Cardiac atrium fibroblast (primary cell): ENCODE data around the gene TEX101. TPM values are rescaled to one million over a fixed set of nuclear protein-coding genes. Genes with fewer than 3 reads are reported as not detected.

Source experiments
- total RNA-seq: library from RNA; depleted of rRNA; stranded (reverse); fragments of >200 nt; gene quantifications from 2 replicates; pipeline ENCODE4 v1.2.3, GENCODE V29; 2015

The TEX101 gene, protein sequence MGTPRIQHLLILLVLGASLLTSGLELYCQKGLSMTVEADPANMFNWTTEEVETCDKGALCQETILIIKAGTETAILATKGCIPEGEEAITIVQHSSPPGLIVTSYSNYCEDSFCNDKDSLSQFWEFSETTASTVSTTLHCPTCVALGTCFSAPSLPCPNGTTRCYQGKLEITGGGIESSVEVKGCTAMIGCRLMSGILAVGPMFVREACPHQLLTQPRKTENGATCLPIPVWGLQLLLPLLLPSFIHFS
- not detected in 2 replicates for total RNA-seq

DNA sequence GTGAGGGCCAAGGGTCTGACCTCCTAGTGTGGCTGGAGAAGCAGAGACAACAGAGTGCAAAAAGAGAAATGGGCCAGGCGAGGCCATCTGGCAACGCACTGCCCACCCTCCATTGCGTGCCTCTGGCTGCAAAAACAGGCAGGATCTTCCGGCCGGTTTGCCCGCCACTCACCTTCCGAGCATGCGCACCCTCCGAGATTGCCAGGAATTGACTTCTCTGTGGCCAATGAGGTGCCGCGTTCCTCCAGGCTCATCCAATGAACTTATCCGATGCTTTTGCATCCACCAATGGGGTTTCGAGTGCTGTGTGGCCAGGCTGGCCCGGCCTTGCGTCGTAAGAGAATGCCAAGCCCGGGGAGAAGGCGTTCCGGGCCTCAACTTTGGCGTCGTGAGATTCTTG is at the start of gene TEX101:
TSS of gene TEX101 (plus strand) at position 337 of the 400 bp plus-strand sequence. CDS start 1,030 bp downstream, outside the sequence.

DNA sequence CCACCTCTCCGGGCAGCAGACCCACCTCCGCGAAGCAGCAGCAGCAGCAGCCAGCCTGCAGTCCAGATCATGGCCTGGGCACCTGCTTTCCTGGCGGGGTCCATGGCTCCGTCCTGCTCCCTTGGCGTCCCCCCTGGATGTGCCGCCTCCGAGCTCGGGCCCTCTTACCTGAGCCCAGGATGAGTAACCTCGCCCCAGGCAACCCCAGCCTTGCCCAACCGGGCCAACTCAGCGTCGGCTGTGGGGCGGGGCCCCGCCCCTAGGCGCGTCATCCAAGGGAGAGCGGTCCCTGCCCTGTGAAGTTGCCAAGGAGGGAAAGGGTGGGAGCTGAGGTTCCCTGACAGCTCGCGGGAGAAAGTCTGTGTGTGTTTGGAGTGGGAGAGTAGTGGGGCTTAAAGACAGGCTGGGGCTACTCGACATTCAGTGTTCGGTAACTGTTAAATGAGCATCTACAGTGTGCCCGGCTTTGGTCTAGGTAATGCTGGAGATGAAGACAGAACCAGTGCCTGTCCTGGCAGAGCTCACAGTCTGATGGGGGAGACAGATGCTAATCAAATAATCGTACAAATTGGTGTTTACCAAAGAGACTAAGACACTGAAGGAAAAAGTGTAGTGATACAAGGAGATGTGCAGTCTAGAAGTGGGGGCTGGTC is 50.9 kb downstream of the TEX101 start, which contains the start of gene LYPD3:
TSS of gene LYPD3 (minus strand) at position 141 of the 653 bp plus-strand sequence. CDS start at position 104, 37 bp downstream.

Other genes starting within 250 kb of the TEX101 start
- gene PSG5, start 228.4 kb upstream of the TEX101 start, total RNA-seq = 0.18 TPM in 1 of 2 replicates, not detected in the other
- gene PSG4, start 209.3 kb upstream of the TEX101 start, total RNA-seq = 0.18 and 0.49 TPM in 2 replicates
- gene PSG9, start 145.4 kb upstream of the TEX101 start, total RNA-seq = not detected in 2 replicates
- not detected in 2 replicates for gene CD177, start 61.2 kb upstream of the TEX101 start, total RNA-seq
- gene LYPD3, start 50.7 kb downstream of the TEX101 start, total RNA-seq = under 0.01 TPM in 1 of 2 replicates, not detected in the other
- gene PHLDB3, start 89.9 kb downstream of the TEX101 start, total RNA-seq = 11.9 and 14.1 TPM in 2 replicates
- gene ETHE1, start 112.3 kb downstream of the TEX101 start, total RNA-seq = 65.0 and 94.2 TPM in 2 replicates
- not detected in 2 replicates for gene ZNF575, start 118.3 kb downstream of the TEX101 start, total RNA-seq
- gene XRCC1, start 160.6 kb downstream of the TEX101 start, total RNA-seq = 14.7 and 21.8 TPM in 2 replicates
- gene PINLYP, start 160.9 kb downstream of the TEX101 start, total RNA-seq = 0.65 and 1.8 TPM in 2 replicates
- gene IRGQ, start 181.2 kb downstream of the TEX101 start, total RNA-seq = 12.5 and 16.7 TPM in 2 replicates
- gene ZNF576, start 181.7 kb downstream of the TEX101 start, total RNA-seq = 11.7 and 14.7 TPM in 2 replicates
- not detected in 2 replicates for gene SRRM5, start 197.2 kb downstream of the TEX101 start, total RNA-seq
- 30.7 and 45.0 TPM in 2 replicates for gene ZNF428, start 204.7 kb downstream of the TEX101 start, total RNA-seq
- gene CADM4, start 225.0 kb downstream of the TEX101 start, total RNA-seq = 0.36 and 1.3 TPM in 2 replicates